ENCODE results near the gene GABRR3.

Gene GABRR3

GRCh38 chr3:97960993-97961766, 73.9 kb downstream of the GABRR3 start:
- Histone ChIP-seq H3K4me3 (no peak overlapping the region), H3K27ac (no peak overlapping the region), H3K9me3 (ENCODE audit: low read depth, low read length) (no peaks in the 10 kb centered on the region), H3K36me3 (ENCODE audit: insufficient read depth, low read length) (peaks cover 9% of the 10 kb centered on the region; the same call in 1 of the 2 replicates), H3K9ac (ENCODE audit: insufficient read length) (no peak overlapping the region)
- TF ChIP-seq FOXP2 (optimal IDR thresholded peaks at IDR 0.05; ENCODE audit: control extremely low read depth, extremely low read length, insufficient read depth): no peak
- TF ChIP-seq EZH2 (IDR thresholded peaks at IDR 0.05): no peak
- no peak for TF ChIP-seq POLR2AphosphoS5 (IDR thresholded peaks at IDR 0.05; ENCODE audit: borderline replicate concordance, low read depth, low read length)
- DNase-seq (ENCODE audit: low read depth, low spot score): no peak

- Histone ChIP-seq H3K36me3 (ENCODE audit: insufficient read depth, low read length) (peaks cover 4% of the 10 kb centered on the region; the same call in 1 of the 2 replicates), H3K4me3 (no peak overlapping the region), H3K27ac (no peak overlapping the region), H3K9ac (ENCODE audit: insufficient read length) (no peak overlapping the region), H3K9me3 (ENCODE audit: low read depth, low read length) (no peaks in the 10 kb centered on the region)
- TF ChIP-seq EZH2 (IDR thresholded peaks at IDR 0.05) (no peak), FOXP2 (optimal IDR thresholded peaks at IDR 0.05; ENCODE audit: control extremely low read depth, extremely low read length, insufficient read depth) (no peak), POLR2AphosphoS5 (IDR thresholded peaks at IDR 0.05; ENCODE audit: borderline replicate concordance, low read depth, low read length) (no peak)
- no peak for DNase-seq (ENCODE audit: low read depth, low spot score)
Measured at GRCh38 chr3:97960551-97960950, 74.6 kb downstream of the GABRR3 start.

DNA sequence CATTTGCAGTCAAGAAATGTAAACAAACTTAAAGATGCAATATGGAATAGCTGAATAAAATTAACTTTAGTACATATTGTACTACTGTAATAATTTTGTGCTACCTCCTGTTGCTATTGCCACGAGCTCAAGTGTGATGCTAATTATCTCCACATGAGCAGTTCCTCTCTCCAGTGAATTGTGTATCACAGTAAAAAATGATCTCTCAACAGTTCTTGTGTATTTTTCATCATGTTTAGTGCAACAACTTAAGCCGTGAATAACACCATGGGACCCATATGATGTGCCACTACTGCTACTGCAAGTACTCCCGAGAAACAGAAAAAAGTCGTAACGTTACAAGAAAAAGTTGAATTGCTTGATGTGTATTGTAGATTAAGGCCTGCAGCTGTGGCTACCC, 75.2 kb downstream of the GABRR3 start:
- TF ChIP-seq EZH2 (IDR thresholded peaks at IDR 0.05) (no peak), POLR2AphosphoS5 (IDR thresholded peaks at IDR 0.05; ENCODE audit: borderline replicate concordance, low read depth, low read length) (no peak), FOXP2 (optimal IDR thresholded peaks at IDR 0.05; ENCODE audit: control extremely low read depth, extremely low read length, insufficient read depth) (no peak)
- H3K36me3 ChIP-seq (ENCODE audit: insufficient read depth, low read length): peaks cover 4% of the 10 kb centered on the region; the same call in 1 of the 2 replicates

DNA sequence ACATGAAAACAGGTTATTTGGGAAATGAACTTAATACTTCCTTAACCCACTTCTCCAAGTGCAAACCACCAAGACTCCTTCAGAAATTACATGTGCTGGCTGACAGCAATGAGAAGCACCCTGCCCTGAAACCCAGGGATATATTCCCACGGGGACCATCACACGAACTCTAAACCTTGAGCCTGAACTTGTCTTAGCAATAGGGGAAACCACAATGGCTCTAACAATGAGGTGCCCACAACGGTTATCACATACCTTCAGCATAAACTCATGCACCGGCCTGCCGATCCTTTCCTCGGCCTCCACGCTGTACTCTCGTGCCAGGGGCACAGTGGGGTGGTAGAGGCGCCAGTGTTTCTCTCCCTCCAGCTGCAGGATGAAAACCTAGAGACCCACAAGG, 76.3 kb downstream of the GABRR3 start:
- Histone ChIP-seq H3K9me3 (ENCODE audit: low read depth, low read length) (no peaks in the 10 kb centered on the region), H3K36me3 (ENCODE audit: insufficient read depth, low read length) (peaks cover 4% of the 10 kb centered on the region; the same call in 1 of the 2 replicates), H3K9ac (ENCODE audit: insufficient read length) (no peak overlapping the region), H3K27ac (no peak overlapping the region), H3K4me3 (no peak overlapping the region)
- DNase-seq (ENCODE audit: low read depth, low spot score): no peak
- TF ChIP-seq EZH2 (IDR thresholded peaks at IDR 0.05) (no peak), FOXP2 (optimal IDR thresholded peaks at IDR 0.05; ENCODE audit: control extremely low read depth, extremely low read length, insufficient read depth) (no peak), POLR2AphosphoS5 (IDR thresholded peaks at IDR 0.05; ENCODE audit: borderline replicate concordance, low read depth, low read length) (no peak)

More for the DNA sequence above, 75.2 kb downstream of the GABRR3 start:
- no peak overlapping the region for H3K27ac ChIP-seq
- no peak overlapping the region for H3K4me3 ChIP-seq
- H3K9me3 ChIP-seq (ENCODE audit: low read depth, low read length): no peaks in the 10 kb centered on the region
- H3K9ac ChIP-seq (ENCODE audit: insufficient read length): no peak overlapping the region
- DNase-seq (ENCODE audit: low read depth, low spot score): no peak

DNA sequence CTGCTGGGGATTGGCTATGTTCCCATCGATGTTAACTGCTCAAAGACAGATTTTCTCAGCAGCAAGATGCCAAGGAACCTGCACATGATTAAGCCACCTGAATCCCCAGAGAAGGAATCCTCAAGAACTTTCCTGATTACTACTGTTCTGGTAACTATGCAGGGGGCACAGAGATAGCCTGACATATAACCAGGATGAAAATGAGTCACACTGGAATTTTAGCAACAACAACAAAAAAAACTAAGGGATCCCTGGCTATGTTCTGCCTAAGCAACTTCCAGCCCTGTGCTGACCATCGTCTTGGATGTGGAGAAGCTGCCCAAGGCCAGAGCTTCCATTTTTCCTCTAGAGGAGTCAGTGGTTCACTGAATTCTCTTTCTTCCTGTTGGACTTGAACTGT, 76.7 kb downstream of the GABRR3 start:
- no peak overlapping the region for H3K9ac ChIP-seq (ENCODE audit: insufficient read length)
- no peak overlapping the region for H3K4me3 ChIP-seq
- no peaks in the 10 kb centered on the region for H3K9me3 ChIP-seq (ENCODE audit: low read depth, low read length)
- H3K36me3 ChIP-seq (ENCODE audit: insufficient read depth, low read length): peaks cover 4% of the 10 kb centered on the region; the same call in 1 of the 2 replicates
- TF ChIP-seq FOXP2 (optimal IDR thresholded peaks at IDR 0.05; ENCODE audit: control extremely low read depth, extremely low read length, insufficient read depth) (no peak), EZH2 (IDR thresholded peaks at IDR 0.05) (no peak), POLR2AphosphoS5 (IDR thresholded peaks at IDR 0.05; ENCODE audit: borderline replicate concordance, low read depth, low read length) (no peak)
- no peak for DNase-seq (ENCODE audit: low read depth, low spot score)
- H3K27ac ChIP-seq: no peak overlapping the region

DNA sequence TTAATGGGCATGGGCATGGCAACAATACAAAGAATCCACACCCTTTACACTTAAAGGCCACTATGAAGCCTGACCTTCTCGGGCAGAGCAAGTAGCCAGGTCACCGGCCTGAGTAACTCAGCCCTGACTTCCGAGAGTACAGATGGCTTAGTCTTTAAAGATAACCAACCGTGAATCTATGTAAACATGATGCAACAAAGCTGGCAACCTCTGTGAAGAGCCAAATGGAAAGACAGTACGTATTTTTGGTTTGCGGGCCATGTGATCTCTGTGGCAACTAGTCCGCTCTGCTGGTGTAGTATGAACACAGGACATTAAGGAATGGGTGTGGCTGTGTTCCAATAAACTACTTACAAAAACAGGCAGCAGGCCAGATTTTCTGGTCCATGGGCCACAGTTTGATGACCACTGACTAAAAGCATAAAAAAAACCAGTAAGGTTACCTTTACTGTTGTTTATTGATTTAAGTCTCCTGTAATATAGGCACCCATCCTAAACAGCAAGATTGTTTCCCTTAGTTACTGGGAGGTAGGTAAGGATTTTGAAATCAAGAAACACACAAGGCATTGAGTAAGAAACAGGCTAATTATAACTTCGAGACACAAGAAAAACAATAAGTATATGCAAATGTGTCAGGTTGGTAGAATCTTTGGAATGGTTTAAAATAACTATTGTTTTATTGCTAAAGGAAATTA, 77.4 kb downstream of the GABRR3 start:
- TF ChIP-seq POLR2AphosphoS5 (IDR thresholded peaks at IDR 0.05; ENCODE audit: borderline replicate concordance, low read depth, low read length) (no peak), EZH2 (IDR thresholded peaks at IDR 0.05) (no peak), FOXP2 (optimal IDR thresholded peaks at IDR 0.05; ENCODE audit: control extremely low read depth, extremely low read length, insufficient read depth) (no peak)
- H3K27ac ChIP-seq: no peak overlapping the region
- H3K9ac ChIP-seq (ENCODE audit: insufficient read length): no peak overlapping the region
- H3K36me3 ChIP-seq (ENCODE audit: insufficient read depth, low read length): peaks cover 4% of the 10 kb centered on the region; the same call in 1 of the 2 replicates
- H3K9me3 ChIP-seq (ENCODE audit: low read depth, low read length): no peaks in the 10 kb centered on the region
- H3K4me3 ChIP-seq: no peak overlapping the region
- no peak for DNase-seq (ENCODE audit: low read depth, low spot score)

DNA sequence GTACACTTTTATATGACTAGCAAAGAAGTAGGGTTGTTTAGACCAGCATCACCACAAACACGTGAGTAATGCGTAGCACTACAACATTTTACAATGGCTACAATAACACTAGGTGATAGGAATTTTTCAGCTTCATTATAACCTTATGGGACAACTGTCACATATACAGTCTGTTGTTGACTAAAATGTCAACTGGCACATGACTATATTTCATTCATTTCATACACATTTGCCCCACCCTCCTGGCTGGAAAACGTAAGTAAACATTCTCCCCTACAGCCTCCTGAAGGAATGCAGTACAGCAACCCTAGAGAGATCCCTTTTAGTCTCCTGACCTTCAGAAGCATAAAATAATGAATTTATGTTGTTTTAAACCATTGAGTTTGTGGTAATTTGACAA, 79.1 kb downstream of the GABRR3 start:
- Histone ChIP-seq H3K9ac (ENCODE audit: insufficient read length) (no peak overlapping the region), H3K27ac (no peak overlapping the region), H3K4me3 (no peak overlapping the region), H3K9me3 (ENCODE audit: low read depth, low read length) (no peaks in the 10 kb centered on the region), H3K36me3 (ENCODE audit: insufficient read depth, low read length) (peaks cover 4% of the 10 kb centered on the region; the same call in 1 of the 2 replicates)
- TF ChIP-seq FOXP2 (optimal IDR thresholded peaks at IDR 0.05; ENCODE audit: control extremely low read depth, extremely low read length, insufficient read depth): no peak
- TF ChIP-seq POLR2AphosphoS5 (IDR thresholded peaks at IDR 0.05; ENCODE audit: borderline replicate concordance, low read depth, low read length): no peak
- TF ChIP-seq EZH2 (IDR thresholded peaks at IDR 0.05): no peak
- DNase-seq (ENCODE audit: low read depth, low spot score): no peak

GRCh38 chr3:97954228-97954827, 80.8 kb downstream of the GABRR3 start:
- Histone ChIP-seq H3K9me3 (ENCODE audit: low read depth, low read length) (no peaks in the 10 kb centered on the region), H3K27ac (no peak overlapping the region)

More at GRCh38 chr3:97954228-97954827, 80.8 kb downstream of the GABRR3 start:
- TF ChIP-seq EZH2 (IDR thresholded peaks at IDR 0.05) (no peak), FOXP2 (optimal IDR thresholded peaks at IDR 0.05; ENCODE audit: control extremely low read depth, extremely low read length, insufficient read depth) (no peak), POLR2AphosphoS5 (IDR thresholded peaks at IDR 0.05; ENCODE audit: borderline replicate concordance, low read depth, low read length) (no peak)
- DNase-seq (ENCODE audit: low read depth, low spot score): no peak
- Histone ChIP-seq H3K36me3 (ENCODE audit: insufficient read depth, low read length) (peaks cover 14% of the 10 kb centered on the region; the same call in 1 of the 2 replicates), H3K4me3 (no peak overlapping the region), H3K9ac (ENCODE audit: insufficient read length) (no peak overlapping the region)

Measured in SK-N-MC (cell line).